Omental fat pad (tissue), 4 donors: ENCODE data around the gene KRTAP10-9. TPM values are rescaled to one million over a fixed set of nuclear protein-coding genes. Genes with fewer than 3 reads are reported as not detected.
"Not testable (repeated sequence)": the region's sequence is repeated elsewhere in the genome, so short reads cannot be mapped to it uniquely, and the experiment has no call there.

Experiments
- ATAC-seq: fragments of 150-250 bp; one replicate; pipeline ENCODE4 v1.9.1; 2016; ENCODE audit warnings: mild to moderate bottlenecking, moderate library complexity; ENCODE audit not compliant: low FRiP score
- DNase-seq: peaks from one replicate; pipeline ENCODE4 v3.0.0-alpha.2; 2019; ENCODE audit warnings: low spot score
- CTCF ChIP-seq, 3 donors: fragments of 450-650 bp; IDR thresholded peaks; one replicate each; pipeline ENCODE4 v1.5.1; 2016 to 2017; ENCODE audit warnings: antibody characterized with exemption in 3 of 3, mild to moderate bottlenecking in 3 of 3, moderate library complexity in 2 of 3
- total RNA-seq, 4 donors: library from RNA; depleted of rRNA; stranded (reverse); fragments of >200 nt; gene quantifications; one replicate each; pipeline ENCODE4 v1.1.0, GENCODE V29; 2016

Gene KRTAP10-9
- total RNA-seq, 4 donors from 2014 or later: not detected

GRCh38 chr21:44618909-44619308 lies 8.0 kb upstream of the KRTAP10-9 start:
- ATAC-seq: no peak

GRCh38 chr21:44619886-44620285 lies 7.0 kb upstream of the KRTAP10-9 start:
- DNase-seq (no peak), ATAC-seq (no peak)
- no peak for TF ChIP-seq CTCF (IDR thresholded peaks at IDR 0.05)

More at GRCh38 chr21:44618909-44619308, 8.0 kb upstream of the KRTAP10-9 start:
- DNase-seq: no peak
- no peak for TF ChIP-seq CTCF (IDR thresholded peaks at IDR 0.05)

GRCh38 chr21:44623575-44623974 lies 3.3 kb upstream of the KRTAP10-9 start:
- ATAC-seq: no peak
- no peak for TF ChIP-seq CTCF (IDR thresholded peaks at IDR 0.05)
- DNase-seq: no peak

- no peak for TF ChIP-seq CTCF (IDR thresholded peaks at IDR 0.05)
- no peak for DNase-seq
- no peak for ATAC-seq
Observed at GRCh38 chr21:44625756-44626155, 1.1 kb upstream of the KRTAP10-9 start.

GRCh38 chr21:44626262-44626661 lies 631 bp upstream of the KRTAP10-9 start:
- TF ChIP-seq CTCF (IDR thresholded peaks at IDR 0.05): no peak
- no peak for DNase-seq
- no peak for ATAC-seq

- ATAC-seq, DNase-seq: not testable (repeated sequence)
Observed at GRCh38 chr21:44627181-44627822, 409 bp downstream of the KRTAP10-9 start.

GRCh38 chr21:44627831-44628233 lies 939 bp downstream of the KRTAP10-9 start:
- not testable (repeated sequence) for DNase-seq, ATAC-seq

GRCh38 chr21:44628707-44629391 lies 2.0 kb downstream of the KRTAP10-9 start:
- DNase-seq (no peak), ATAC-seq (no peak)
- no peak for TF ChIP-seq CTCF (IDR thresholded peaks at IDR 0.05)
